Measurements from ENCODE around the gene PANK2.

GRCh38 chr20:3930265-3931206, 41.3 kb downstream of the PANK2 start:
- TF ChIP-seq CTCF (conservative IDR thresholded peaks at IDR 0.05 in 1 of 2, IDR thresholded peaks at IDR 0.05 in 1 of 2; ENCODE audit: low read depth in 1 of 2, low read length in 2 of 2) (no peak), EZH2 (IDR thresholded peaks at IDR 0.05; ENCODE audit: low read length, missing control alignments) (no peak)
